K562 (cell line): ENCODE measurements around the gene BCL2L15. TPM values are rescaled to one million over a fixed set of nuclear protein-coding genes. Genes with fewer than 3 reads are reported as not detected.

ENCODE experiments used
- ATAC-seq: fragments of 200-7000 bp; cut with Tn5 transposase; 3 replicates; pipeline ENCODE4 v1.9.1; 2020; ENCODE audit warnings: moderate library complexity
- BruUV-seq: library from RNA; stranded (reverse); fragments of 400-500 nt; replicated peaks from 2 replicates; lab custom pipeline; 2021; lab: Mats Ljungman, UMichigan
- CTCF ChIA-PET: fragments of 300-600 bp; formaldehyde crosslinking; extraction: SDS; loops from one replicate; lab custom pipeline; 2021; ENCODE audit warnings: low intra/inter-chr PET ratio; lab: Yijun Ruan, JAX
- POLR2A ChIA-PET: fragments of 300-600, 350-650 bp; sonication (Branson Sonifier 250); formaldehyde crosslinking; extraction: SDS; loops from one replicate; lab custom pipeline; 2021; ENCODE audit warnings: antibody characterized with exemption, inconsistent platforms; lab: Yijun Ruan, JAX
- DNase-seq, 4 experiments: peaks; one replicate each; pipeline versions ENCODE4 v3.0.0 to v3.0.0-alpha.2; 2011 to 2018; ENCODE audit warnings: low spot score in 3 of 4, mixed read lengths in 3 of 4; ENCODE audit errors: extremely low read depth in 1 of 4
- FAIRE-seq: peaks from 2 replicates; lab custom pipeline; 2011; peaks lifted over from hg19 to GRCh38; lab: Jason Lieb, UNC
- H2AFZ ChIP-seq: 2 replicates; pipeline ENCODE4 v1.6.0; 2011; ENCODE audit warnings: low read depth, low read length, control low read depth, inconsistent platforms
- H3K27ac ChIP-seq: fragments of 200-600 bp; 3 replicates; pipeline ENCODE4 v1.8.0; 2011; ENCODE audit warnings: low read depth, mild to moderate bottlenecking, control low read depth, inconsistent platforms, low read length, moderate library complexity, mixed read lengths; ENCODE audit errors: extremely low read depth
- H3K27me3 ChIP-seq, 2 experiments: fragments of 300-600 bp in 1 of 2; 2 replicates in 1 of 2; 3 replicates in 1 of 2; pipeline versions ENCODE4 v1.6.0 to v1.8.0; 2011; ENCODE audit warnings: inconsistent platforms in 2 of 2, low read length in 2 of 2, mild to moderate bottlenecking in 1 of 2, mixed read lengths in 1 of 2, moderate library complexity in 1 of 2; ENCODE audit not compliant: control insufficient read depth in 2 of 2, insufficient read depth in 2 of 2
- H3K36me3 ChIP-seq: fragments of 300-600 bp; 3 replicates; pipeline ENCODE4 v1.8.0; 2011; ENCODE audit warnings: mild to moderate bottlenecking, low read length, inconsistent platforms; ENCODE audit not compliant: control insufficient read depth, insufficient read depth
- H3K4me1 ChIP-seq, 2 experiments: fragments of 200-600 bp in 1 of 2; replicated peaks in 1 of 2; 2 replicates in 1 of 2; 3 replicates in 1 of 2; pipeline versions ENCODE4 v1.5.1 to v1.8.0; 2011; ENCODE audit warnings: inconsistent platforms in 2 of 2, low read length in 2 of 2, mild to moderate bottlenecking in 1 of 2, mixed read lengths in 1 of 2, moderate library complexity in 1 of 2; ENCODE audit not compliant: control insufficient read depth in 2 of 2, insufficient read depth in 2 of 2
- H3K4me2 ChIP-seq: 2 replicates; pipeline ENCODE4 v1.6.1; 2011; ENCODE audit warnings: low read length, control low read depth, inconsistent platforms, mixed read lengths; ENCODE audit not compliant: insufficient read depth
- H3K4me3 ChIP-seq: fragments of 200-600 bp; sonication (generic), shearing (Covaris generic); 2 replicates; pipeline ENCODE4 v1.5.1; 2016; ENCODE audit warnings: control low read depth, inconsistent platforms
- H3K79me2 ChIP-seq: fragments of 200-600 bp; 3 replicates; pipeline ENCODE4 v1.8.0; 2011; ENCODE audit warnings: low read length, inconsistent platforms; ENCODE audit not compliant: control insufficient read depth, insufficient read depth
- H3K9ac ChIP-seq, 2 experiments: 2 replicates each; pipeline versions ENCODE4 v1.6.0 to v1.6.1; 2011; ENCODE audit warnings: low read depth in 2 of 2, low read length in 2 of 2, control low read depth in 1 of 2, inconsistent platforms in 1 of 2, mild to moderate bottlenecking in 1 of 2, mixed read lengths in 1 of 2; ENCODE audit not compliant: insufficient read depth in 1 of 2
- H3K9me1 ChIP-seq: one replicate; pipeline ENCODE4 v1.6.0; 2011; ENCODE audit warnings: inconsistent platforms, mild to moderate bottlenecking, low read length, moderate library complexity; ENCODE audit not compliant: control insufficient read depth, insufficient read depth
- H3K9me3 ChIP-seq: replicated peaks from 2 replicates; pipeline ENCODE4 v1.5.1; 2011; ENCODE audit warnings: low read depth, low read length, inconsistent platforms; ENCODE audit not compliant: control insufficient read depth, insufficient read depth
- H4K20me1 ChIP-seq: replicated peaks from 2 replicates; pipeline ENCODE4 v1.6.1; 2011; ENCODE audit warnings: low read length, inconsistent platforms, mixed read lengths; ENCODE audit not compliant: control insufficient read depth, insufficient read depth
- DPF2 ChIP-seq: fragments of 450-650 bp; IDR thresholded peaks from 2 replicates; pipeline ENCODE4 v1.6.1; 2016
- E2F3 ChIP-seq: fragments of 250-450 bp; sonication (Bioruptor Pico); IDR thresholded peaks from 2 replicates; pipeline ENCODE4 v1.4.0; 2020; ENCODE audit warnings: mild to moderate bottlenecking
- HMGN3 ChIP-seq: IDR thresholded peaks from 2 replicates; pipeline ENCODE4 v1.6.1; 2011; ENCODE audit warnings: borderline replicate concordance, low read depth, mild to moderate bottlenecking, mixed read lengths, low read length; ENCODE audit not compliant: insufficient read length; ENCODE audit errors: extremely low read depth
- NFE2 ChIP-seq: IDR thresholded peaks from 2 replicates; pipeline ENCODE4 v1.6.1; 2014; ENCODE audit warnings: antibody characterized with exemption, low read depth
- PYGO2 ChIP-seq: fragments of 450-650 bp; IDR thresholded peaks from 2 replicates; pipeline ENCODE4 v1.6.1; 2016; ENCODE audit warnings: mild to moderate bottlenecking, missing genetic modification characterization, moderate library complexity, missing compliant biosample characterization
- SP2 ChIP-seq: IDR thresholded peaks from 2 replicates; pipeline ENCODE4 v1.6.1; 2011; ENCODE audit warnings: mild to moderate bottlenecking, low read depth, low read length, moderate library complexity; ENCODE audit not compliant: poor library complexity, severe bottlenecking; ENCODE audit errors: extremely low read depth
- ZNF384 ChIP-seq: IDR thresholded peaks from 2 replicates; pipeline ENCODE4 v1.6.1; 2012; ENCODE audit warnings: low read depth, low read length, improper control_type of control experiment
- WGBS: fragments of 100-300 bp; shearing (Covaris generic); methylation state at CpG from one replicate; pipeline ENCODE4 v1.1.6; 2016; ENCODE audit warnings: low coverage, mixed read lengths; ENCODE audit not compliant: insufficient coverage; ENCODE audit errors: missing lambda C conversion rate; 5-methylcytosine and 5-hydroxymethylcytosine counted together
- in situ Hi-C: fragments of 300-500 bp; cut with MboI; formaldehyde crosslinking; loops from 4 replicates; pipeline ENCODE4 v1.15.0; 2018; ENCODE audit warnings: inconsistent platforms, mixed read lengths
- intact Hi-C: fragments of 100-400 bp; cut with micrococcal nuclease; formaldehyde crosslinking; loops from 2 replicates; pipeline ENCODE4 v1.14.2; 2022
- polyA plus RNA-seq, 8 experiments: library from polyadenylated mRNA; depleted of rRNA in 4 of 8; stranded (reverse) in 5 of 8; unstranded in 3 of 8; fragments of >200 nt; fragmentation: Nextera tagmentation in 2 of 8; fragmentation: Illumina TruSeq in 1 of 8; extraction: Ambion mirVana in 2 of 8; extraction: Trizol in 1 of 8; gene quantifications; 2 replicates each; pipeline versions ENCODE4 v1.2.1 to v1.2.3, GENCODE V29; 2011 to 2014; ENCODE audit warnings: inconsistent platforms in 1 of 8, missing spikeins in 1 of 8
- total RNA-seq, 7 experiments: library from RNA; depleted of rRNA in 6 of 7; stranded (reverse); fragments of >200 nt in 6 of 7; fragmentation: Illumina TruSeq in 2 of 7; extraction: Trizol in 2 of 7; gene quantifications; 2 replicates each; pipeline versions ENCODE4 v1.2.1 to v1.2.3, GENCODE V29; 2011 to 2021; ENCODE audit warnings: low replicate concordance in 1 of 7

BCL2L15 gene
- total and polyA plus RNA-seq, 9 of the 15 experiments (the other 6 are each of a cell fraction or from before 2014, with no cell fraction given), result 0.06 to 0.42 (median 0.28) TPM; not detected in 1

- Histone ChIP-seq H3K4me2 (no peak overlapping the region), H3K9me1 (no peaks in the 10 kb centered on the region), H3K4me3 (no peak overlapping the region), H3K27ac (no peak overlapping the region), H4K20me1 (peaks cover 21% of the 10 kb centered on the region), H3K4me1 (peaks cover 25 to 38% of the 10 kb centered on the region in 2 experiments), H2AFZ (no peak overlapping the region), H3K27me3 (no peaks in the 10 kb centered on the region), H3K9me3 (no peaks in the 10 kb centered on the region), H3K9ac (no peak overlapping the region), H3K36me3 (peaks cover 36% of the 10 kb centered on the region), H3K79me2 (peaks cover 100% of the 10 kb centered on the region)
- TF ChIP-seq NFE2 (no peak), HMGN3 (no peak), SP2 (no peak), DPF2 (no peak), E2F3 (CRISPR knock-in tag) (no peak), PYGO2 (tag) (no peak), ZNF384 (peak; percentile 53; the same call in 1 of the 2 replicates)
- in situ Hi-C loops, result no loop called here
- DNase-seq (no peak), FAIRE-seq (no peak), ATAC-seq (no peak)
- CTCF ChIA-PET, result no interaction called here
- WGBS, result 66% methylated on average over 5 of the region's 5 CpGs
- no TSS peak for BruUV-seq
- intact Hi-C loops, result loop anchor here (10.0 kb wide), 1 partner anchor 180 kb away; the partner anchor contains the start of gene PHTF1
- POLR2A ChIA-PET, result interaction anchor here (1.7 kb wide), 1 partner anchor 12 kb away, joined by 13 read pairs; no protein-coding TSS in a partner anchor
Observed at GRCh38 chr1:113934511-113935055, 47.2 kb upstream of the BCL2L15 start.
